GM12878 (cell line): Measurements from ENCODE around the gene MAP2K2. TPM values are rescaled to one million over a fixed set of nuclear protein-coding genes. Genes with fewer than 3 reads are reported as not detected.

Source experiments
- ATAC-seq: fragments of 200-7000 bp; cut with Tn5 transposase; 3 replicates; pipeline ENCODE4 v1.9.1; 2020; ENCODE audit warnings: mild to moderate bottlenecking, moderate library complexity
- BruUV-seq: library from RNA; stranded (reverse); fragments of 400-500 nt; replicated peaks from 2 replicates; lab custom pipeline; 2021; lab: Mats Ljungman, UMichigan
- CTCF ChIA-PET: fragments of 300-600 bp; sonication (Branson Sonifier 250); formaldehyde crosslinking; extraction: SDS; loops from one replicate; lab custom pipeline; 2021; ENCODE audit warnings: inconsistent platforms; lab: Yijun Ruan, JAX
- POLR2A ChIA-PET: fragments of 350-600 bp; formaldehyde crosslinking; extraction: SDS; loops from one replicate; lab custom pipeline; 2021; ENCODE audit warnings: inconsistent platforms; lab: Charles Lee
- RAD21 ChIA-PET: fragments of 300-600 bp; sonication (Branson Sonifier 250); formaldehyde crosslinking; loops from one replicate; lab custom pipeline; 2023; ENCODE audit warnings: antibody characterized with exemption; ENCODE audit not compliant: unreplicated experiment; lab: Charles Lee
- SMC1A ChIA-PET: fragments of 300-600 bp; sonication (Branson Sonifier 250); formaldehyde crosslinking; loops from one replicate; lab custom pipeline; 2023; ENCODE audit not compliant: unreplicated experiment, uncharacterized antibody; lab: Charles Lee
- DNase-seq: peaks from one replicate; pipeline ENCODE4 v3.0.0-alpha.2; 2011; ENCODE audit warnings: low read depth, low spot score
- FAIRE-seq: peaks from 3 replicates; lab custom pipeline; 2011; peaks lifted over from hg19 to GRCh38; lab: Jason Lieb, UNC
- H2AFZ ChIP-seq: 2 replicates; pipeline ENCODE4 v1.6.0; 2011; ENCODE audit warnings: low read depth, low read length, control low read depth; ENCODE audit not compliant: control insufficient read depth
- H3K27ac ChIP-seq: 2 replicates; pipeline ENCODE4 v1.5.1; 2011; ENCODE audit warnings: control low read depth; ENCODE audit not compliant: control insufficient read depth, insufficient read depth
- H3K27me3 ChIP-seq, 2 experiments: replicated peaks in 1 of 2; 2 replicates each; pipeline versions ENCODE4 v1.6.0 to v1.6.1; 2011; ENCODE audit warnings: low read length in 1 of 2; ENCODE audit not compliant: control insufficient read depth in 2 of 2, insufficient read depth in 2 of 2
- H3K36me3 ChIP-seq, 2 experiments: 2 replicates each; pipeline ENCODE4 v1.5.1; 2011; ENCODE audit warnings: low read length in 1 of 2; ENCODE audit not compliant: control insufficient read depth in 2 of 2, insufficient read depth in 2 of 2
- H3K4me1 ChIP-seq: 2 replicates; pipeline ENCODE4 v1.6.1; 2011; ENCODE audit warnings: mild to moderate bottlenecking, low read length, moderate library complexity, mixed read lengths; ENCODE audit not compliant: control insufficient read depth, insufficient read depth
- H3K4me2 ChIP-seq: 2 replicates; pipeline ENCODE4 v1.6.0; 2011; ENCODE audit warnings: control low read depth; ENCODE audit not compliant: control insufficient read depth, insufficient read depth
- H3K4me3 ChIP-seq: fragments of 200-600 bp; sonication (generic); 2 replicates; pipeline ENCODE4 v1.5.1; 2016
- H3K79me2 ChIP-seq: 2 replicates; pipeline ENCODE4 v1.6.0; 2011; ENCODE audit warnings: low read length; ENCODE audit not compliant: control insufficient read depth, insufficient read depth
- H3K9ac ChIP-seq: 2 replicates; pipeline ENCODE4 v1.8.0; 2011; ENCODE audit warnings: low read length, control low read depth, mixed read lengths; ENCODE audit not compliant: control insufficient read depth, insufficient read depth
- H3K9me3 ChIP-seq: replicated peaks from 3 replicates; pipeline ENCODE4 v1.5.1; 2011; ENCODE audit warnings: mild to moderate bottlenecking, low read length; ENCODE audit not compliant: control insufficient read depth, insufficient read depth
- H4K20me1 ChIP-seq: 2 replicates; pipeline ENCODE4 v1.6.0; 2011; ENCODE audit not compliant: control insufficient read depth, insufficient read depth
- ATF7 ChIP-seq: fragments of 450-650 bp; IDR thresholded peaks from 2 replicates; pipeline ENCODE4 v1.6.1; 2016; ENCODE audit warnings: low read depth, mild to moderate bottlenecking
- CEBPB ChIP-seq, 2 experiments: fragments of 150-350 bp in 1 of 2; IDR thresholded peaks; 2 replicates each; pipeline ENCODE4 v1.6.1; 2012 to 2014; ENCODE audit warnings: low read depth in 2 of 2, low read length in 2 of 2, borderline replicate concordance in 1 of 2, inconsistent platforms in 1 of 2
- CTCF ChIP-seq, 3 experiments: IDR thresholded peaks in 2 of 3; conservative IDR thresholded peaks in 1 of 3; 2 replicates each; pipeline ENCODE4 v1.5.1; 2011; ENCODE audit warnings: low read depth in 3 of 3, low read length in 3 of 3, mild to moderate bottlenecking in 3 of 3, control low read depth in 2 of 3, moderate library complexity in 2 of 3, inconsistent platforms in 1 of 3, mixed read lengths in 1 of 3; ENCODE audit not compliant: control insufficient read depth in 2 of 3, insufficient read depth in 1 of 3; ENCODE audit errors: extremely low read depth in 1 of 3
- EED ChIP-seq: sonication (generic); IDR thresholded peaks from 2 replicates; pipeline ENCODE4 v1.6.1; 2016; ENCODE audit warnings: antibody characterized with exemption, low read depth
- FOXM1 ChIP-seq: IDR thresholded peaks from 2 replicates; pipeline ENCODE4 v1.6.1; 2012; ENCODE audit warnings: low read depth, mild to moderate bottlenecking, inconsistent platforms, low read length, moderate library complexity
- IKZF1 ChIP-seq: fragments of 450-650 bp; conservative IDR thresholded peaks from 2 replicates; pipeline ENCODE4 v1.6.1; 2017; ENCODE audit warnings: antibody characterized with exemption, mild to moderate bottlenecking
- MAX ChIP-seq: IDR thresholded peaks from 2 replicates; pipeline ENCODE4 v1.6.1; 2012; ENCODE audit warnings: low read depth, low read length, improper control_type of control experiment
- MYB ChIP-seq: fragments of 150-350 bp; IDR thresholded peaks from 2 replicates; pipeline ENCODE4 v1.6.1; 2014; ENCODE audit warnings: mild to moderate bottlenecking, low read depth, low read length, borderline replicate concordance
- NR2C2 ChIP-seq: IDR thresholded peaks from 2 replicates; pipeline ENCODE4 v1.6.1; 2011; ENCODE audit warnings: borderline replicate concordance, low read depth; ENCODE audit not compliant: control insufficient read depth, insufficient read length
- NRF1 ChIP-seq: conservative IDR thresholded peaks from 2 replicates; pipeline ENCODE4 v1.6.1; 2011; ENCODE audit warnings: mild to moderate bottlenecking, low read depth, low read length, improper control_type of control experiment
- RAD21 ChIP-seq: IDR thresholded peaks from 2 replicates; pipeline ENCODE4 v1.6.1; 2011; ENCODE audit warnings: mild to moderate bottlenecking, low read depth, low read length, moderate library complexity; ENCODE audit not compliant: insufficient read depth
- RB1 ChIP-seq: fragments of 450-650 bp; formaldehyde crosslinking; IDR thresholded peaks from 2 replicates; pipeline ENCODE4 v1.6.1; 2017; ENCODE audit warnings: mild to moderate bottlenecking, borderline replicate concordance
- SMARCA5 ChIP-seq: fragments of 450-650 bp; IDR thresholded peaks from 2 replicates; pipeline ENCODE4 v1.6.1; 2017; ENCODE audit warnings: mild to moderate bottlenecking
- SMC3 ChIP-seq: IDR thresholded peaks from 2 replicates; pipeline ENCODE4 v1.6.1; 2011; ENCODE audit warnings: low read length, improper control_type of control experiment, borderline replicate concordance
- SREBF2 ChIP-seq: IDR thresholded peaks from 2 replicates; pipeline ENCODE4 v1.6.1; 2012; ENCODE audit warnings: mild to moderate bottlenecking, low read length
- WRNIP1 ChIP-seq: IDR thresholded peaks from 2 replicates; pipeline ENCODE4 v1.6.1; 2011; ENCODE audit warnings: low read depth, low read length, improper control_type of control experiment, borderline replicate concordance
- YY1 ChIP-seq: IDR thresholded peaks from 2 replicates; pipeline ENCODE4 v1.6.1; 2011; ENCODE audit warnings: low read depth, mild to moderate bottlenecking, low read length
- ZNF217 ChIP-seq: fragments of 450-650 bp; IDR thresholded peaks from 2 replicates; pipeline ENCODE4 v1.6.1; 2017; ENCODE audit warnings: antibody characterized with exemption, mild to moderate bottlenecking
- WGBS: methylation state at CpG from one replicate; pipeline ENCODE4 v1.1.6; 2016; ENCODE audit warnings: low lambda C conversion rate; ENCODE audit not compliant: insufficient replicate concordance, insufficient coverage; ENCODE audit errors: missing lambda C conversion rate; 5-methylcytosine and 5-hydroxymethylcytosine counted together
- in situ Hi-C: fragments of 300-500 bp; cut with MboI; formaldehyde crosslinking; loops from 9 replicates; pipeline ENCODE4 v1.14.3; 2018; ENCODE audit warnings: mixed read lengths
- intact Hi-C: fragments of 100-400 bp; cut with micrococcal nuclease; formaldehyde crosslinking; loops from one replicate; pipeline ENCODE4 v1.14.2; 2022; ENCODE audit not compliant: unreplicated experiment
- polyA plus RNA-seq, 11 experiments: library from polyadenylated mRNA; depleted of rRNA in 4 of 11; unstranded in 6 of 11; stranded (reverse) in 5 of 11; fragments of >200 nt; fragmentation: Nextera tagmentation in 4 of 11; fragmentation: Illumina TruSeq in 1 of 11; extraction: Ambion mirVana in 4 of 11; extraction: Trizol in 1 of 11; gene quantifications; 1 replicate in 1 of 11; 2 replicates in 10 of 11; pipeline versions ENCODE4 v1.2.1 to v1.2.3, GENCODE V29; 2011 to 2016; ENCODE audit warnings: inconsistent platforms in 2 of 11, missing spikeins in 2 of 11, low read depth in 1 of 11
- total RNA-seq, 4 experiments: library from RNA; depleted of rRNA in 3 of 4; stranded (reverse); fragments of >200 nt in 3 of 4; fragmentation: Illumina TruSeq in 1 of 4; extraction: Trizol in 1 of 4; gene quantifications; 2 replicates each; pipeline versions ENCODE4 v1.2.1 to v1.2.3, GENCODE V29; 2013 to 2021

Gene MAP2K2
- total and polyA plus RNA-seq, 10 of the 15 experiments (the other 5 are each of a cell fraction or from before 2014, with no cell fraction given): 1.00 to 210 (median 53.5) TPM

GRCh38 chr19:4139614-4140236, 15.8 kb upstream of the MAP2K2 start:
- RAD21 ChIA-PET: interaction anchor here (0.6 to 2.4 kb wide), 17 partner anchors 9 to 154 kb away, joined by 3 to 15 read pairs (median 3); partner anchors contain the start of genes CREB3L3 and EEF2
- Histone ChIP-seq H2AFZ (peak overlapping the region; percentile 41), H3K79me2 (no peaks in the 10 kb centered on the region), H3K27ac (no peak overlapping the region), H3K27me3 (no peaks in the 10 kb centered on the region), H4K20me1 (no peaks in the 10 kb centered on the region), H3K4me3 (no peak overlapping the region), H3K4me1 (peaks cover 4% of the 10 kb centered on the region; the same call in 1 of the 2 replicates), H3K4me2 (no peak overlapping the region), H3K9me3 (no peaks in the 10 kb centered on the region), H3K36me3 (no peaks in the 10 kb centered on the region), H3K9ac (no peak overlapping the region)
- TF ChIP-seq CTCF (IDR thresholded peaks at IDR 0.05 in 2 of 3, conservative IDR thresholded peaks at IDR 0.05 in 1 of 3; ENCODE audit: control insufficient read depth in 2 of 3, extremely low read depth in 1 of 3, insufficient read depth in 1 of 3, low read depth in 3 of 3, low read length in 3 of 3) (peak; percentile 85 to 97 (median 95)), EED (no peak), ATF7 (no peak), SREBF2 (no peak), RB1 (no peak), MAX (no peak), WRNIP1 (no peak), CEBPB (IDR thresholded peaks at IDR 0.05; ENCODE audit: borderline replicate concordance in 1 of 2, low read depth in 2 of 2, low read length in 2 of 2) (no peak), NRF1 (no peak), NR2C2 (no peak), RAD21 (peak; percentile 61), ZNF217 (no peak), IKZF1 (peak; percentile 8; the same call in 1 of the 2 replicates), SMARCA5 (peak; percentile 96), YY1 (peak; percentile 66; the same call in 1 of the 2 replicates), FOXM1 (no peak), SMC3 (peak; percentile 82), MYB (no peak)
- DNase-seq: peak; percentile 48
- peak; percentile 56 for FAIRE-seq
- SMC1A ChIA-PET: interaction anchor here (0.6 to 2.2 kb wide), 13 partner anchors 14 to 154 kb away, joined by 3 to 26 read pairs (median 3); partner anchors contain the start of gene EEF2
- POLR2A ChIA-PET: interaction anchor here (0.6 to 1.6 kb wide), 6 partner anchors 27 to 154 kb away, joined by 3 to 7 read pairs (median 3); partner anchors contain the start of gene EEF2
- intact Hi-C loops: loop anchor here (1.0 kb wide), 2 partner anchors 69 to 153 kb away; no protein-coding TSS in a partner anchor
- BruUV-seq: no TSS peak
- CTCF ChIA-PET: interaction anchor here (0.6 to 5.5 kb wide), 47 partner anchors 8 to 457 kb away, joined by 3 to 66 read pairs (median 4); partner anchors contain the start of genes ANKRD24, CREB3L3, EBI3 and EEF2
- in situ Hi-C loops: no loop called here
- 33% methylated on average over 14 of the region's 14 CpGs for WGBS
- peak; percentile 98 for ATAC-seq
